DMS153 treated with DMSO at 0.1 percent for 48 hours (cell line): Measurements from ENCODE around the gene OXSR1.
"Not testable (repeated sequence)": the region's sequence is repeated elsewhere in the genome, so short reads cannot be mapped to it uniquely, and the experiment has no call there.

ENCODE experiments used
- DNase-seq: peaks from one replicate; lab custom pipeline; 2025; ENCODE audit not compliant: unreplicated experiment; lab: John Stamatoyannopoulos, UW

The OXSR1 gene

GRCh38 chr3:38265604-38266307, 100.4 kb downstream of the OXSR1 start, which contains the start of gene SLC22A13:
Gene SLC22A13 (plus strand): TSS chr3:38265812. CDS start chr3:38265861, 49 bp downstream.
- DNase-seq: no peak

GRCh38 chr3:38266810-38267209, 101.5 kb downstream of the OXSR1 start:
- DNase-seq: no peak

GRCh38 chr3:38267662-38268061, 102.3 kb downstream of the OXSR1 start:
- no peak for DNase-seq

GRCh38 chr3:38268087-38268486, 102.8 kb downstream of the OXSR1 start:
- DNase-seq: no peak

GRCh38 chr3:38268522-38268921, 103.2 kb downstream of the OXSR1 start:
- no peak for DNase-seq

- no peak for DNase-seq
Observed at GRCh38 chr3:38270606-38271005, 105.3 kb downstream of the OXSR1 start.

GRCh38 chr3:38271553-38271952, 106.2 kb downstream of the OXSR1 start:
- DNase-seq: no peak

GRCh38 chr3:38274864-38275649, 109.7 kb downstream of the OXSR1 start:
- no peak for DNase-seq

- DNase-seq: no peak
Observed at GRCh38 chr3:38275658-38276057, 110.3 kb downstream of the OXSR1 start.

- no peak for DNase-seq
Observed at GRCh38 chr3:38276081-38276916, 111.0 kb downstream of the OXSR1 start.

- no peak for DNase-seq
Observed at GRCh38 chr3:38276917-38277630, 111.7 kb downstream of the OXSR1 start.

- DNase-seq: no peak
Observed at GRCh38 chr3:38278841-38279240, 113.5 kb downstream of the OXSR1 start.

- no peak for DNase-seq
Observed at GRCh38 chr3:38281895-38282686, 116.8 kb downstream of the OXSR1 start, which contains the start of gene SLC22A14. Gene SLC22A14 (plus strand): TSS chr3:38282294. CDS start chr3:38306027, 23,733 bp downstream.

GRCh38 chr3:38283810-38284755, 118.7 kb downstream of the OXSR1 start:
- DNase-seq: no peak

- DNase-seq: no peak
Observed at GRCh38 chr3:38284756-38285150, 119.4 kb downstream of the OXSR1 start.

GRCh38 chr3:38289286-38290217, 124.2 kb downstream of the OXSR1 start:
- not testable (repeated sequence) for DNase-seq

GRCh38 chr3:38297053-38297452, 131.7 kb downstream of the OXSR1 start:
- DNase-seq: not testable (repeated sequence)

- no peak for DNase-seq
Observed at GRCh38 chr3:38297537-38297936, 132.2 kb downstream of the OXSR1 start.
